ENCODE data around the gene SEL1L3. TPM values are rescaled to one million over a fixed set of nuclear protein-coding genes. Genes with fewer than 3 reads are reported as not detected.

The SEL1L3 gene
- total RNA-seq, 1 experiment from 2014 or later = 48.3 TPM

GRCh38 chr4:25759101-25759500, 103.7 kb downstream of the SEL1L3 start:
- H3K27me3 Mint-ChIP-seq (ENCODE audit: low read depth) = no peaks in the 10 kb centered on the region
- H3K9ac ChIP-seq (ENCODE audit: extremely low read depth, insufficient read length, low read length) = no peak overlapping the region
- no peak overlapping the region for H3K4me3 Mint-ChIP-seq
- H2AK5ac ChIP-seq (ENCODE audit: insufficient read length, low read length) = no peak overlapping the region
- H3K9me3 Mint-ChIP-seq = no peaks in the 10 kb centered on the region
- WGBS (ENCODE audit: extremely low coverage, insufficient read length, low lambda C conversion rate) = no CpG with 5 or more reads among the region's 8 CpGs
- H3K36me3 Mint-ChIP-seq (ENCODE audit: insufficient read depth in 1 of 3, low read depth in 3 of 3) = peaks cover 21 to 72% (median 55%) of the 10 kb centered on the region in 3 experiments
- H3K9me3 ChIP-seq (ENCODE audit: control insufficient read depth, low read depth, low read length) = no peaks in the 10 kb centered on the region
- no peak overlapping the region for H4K8ac ChIP-seq (replicated peaks; ENCODE audit: insufficient read length, low read depth, low read length)
- H2BK20ac ChIP-seq (ENCODE audit: low read depth, low read length, poor library complexity, severe bottlenecking) = no peak overlapping the region
- no peak overlapping the region for H2BK12ac ChIP-seq (ENCODE audit: insufficient read length, low read depth, low read length)
- H3K23me2 ChIP-seq (ENCODE audit: insufficient read length, low read depth, low read length, poor library complexity, severe bottlenecking) = no peaks in the 10 kb centered on the region
- H4K20me1 ChIP-seq (ENCODE audit: control insufficient read depth, insufficient read depth, insufficient read length) = no peaks in the 10 kb centered on the region
- no peak overlapping the region for H3K18ac ChIP-seq (ENCODE audit: insufficient read length, low read depth, low read length)
- no peak overlapping the region for H3K23ac ChIP-seq (ENCODE audit: insufficient read length, low read depth, low read length)
- H3K27me3 ChIP-seq (ENCODE audit: insufficient read depth, low read length) = no peaks in the 10 kb centered on the region
- no peak overlapping the region for H3T11ph ChIP-seq (ENCODE audit: low read length)
- H4K91ac ChIP-seq (ENCODE audit: insufficient read length, low read depth, low read length) = no peak overlapping the region
- no peak overlapping the region for H3K27ac ChIP-seq (ENCODE audit: insufficient read length, low read depth, low read length)
- H2BK5ac ChIP-seq (ENCODE audit: insufficient read length, low read length) = no peak overlapping the region
- no peak overlapping the region for H3K14ac ChIP-seq (ENCODE audit: insufficient read depth, low read length)
- no peak overlapping the region for H3K4me2 ChIP-seq (ENCODE audit: insufficient read depth, insufficient read length, low read length)
- H3K27ac Mint-ChIP-seq = no peak overlapping the region
- H2AFZ ChIP-seq (ENCODE audit: low read length) = no peak overlapping the region
- no peaks in the 10 kb centered on the region for H3K79me2 ChIP-seq (ENCODE audit: insufficient read depth, low read length)
- no peak overlapping the region for H2BK120ac ChIP-seq (ENCODE audit: low read depth, low read length, poor library complexity, severe bottlenecking)
- H3K56ac ChIP-seq (ENCODE audit: insufficient read length, low read depth, low read length) = no peak overlapping the region
- TF ChIP-seq, protein P1, sequence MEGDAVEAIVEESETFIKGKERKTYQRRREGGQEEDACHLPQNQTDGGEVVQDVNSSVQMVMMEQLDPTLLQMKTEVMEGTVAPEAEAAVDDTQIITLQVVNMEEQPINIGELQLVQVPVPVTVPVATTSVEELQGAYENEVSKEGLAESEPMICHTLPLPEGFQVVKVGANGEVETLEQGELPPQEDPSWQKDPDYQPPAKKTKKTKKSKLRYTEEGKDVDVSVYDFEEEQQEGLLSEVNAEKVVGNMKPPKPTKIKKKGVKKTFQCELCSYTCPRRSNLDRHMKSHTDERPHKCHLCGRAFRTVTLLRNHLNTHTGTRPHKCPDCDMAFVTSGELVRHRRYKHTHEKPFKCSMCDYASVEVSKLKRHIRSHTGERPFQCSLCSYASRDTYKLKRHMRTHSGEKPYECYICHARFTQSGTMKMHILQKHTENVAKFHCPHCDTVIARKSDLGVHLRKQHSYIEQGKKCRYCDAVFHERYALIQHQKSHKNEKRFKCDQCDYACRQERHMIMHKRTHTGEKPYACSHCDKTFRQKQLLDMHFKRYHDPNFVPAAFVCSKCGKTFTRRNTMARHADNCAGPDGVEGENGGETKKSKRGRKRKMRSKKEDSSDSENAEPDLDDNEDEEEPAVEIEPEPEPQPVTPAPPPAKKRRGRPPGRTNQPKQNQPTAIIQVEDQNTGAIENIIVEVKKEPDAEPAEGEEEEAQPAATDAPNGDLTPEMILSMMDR (conservative IDR thresholded peaks at IDR 0.05) = no peak
- no peak overlapping the region for H2BK15ac ChIP-seq (ENCODE audit: low read depth, low read length)
- no peak for DNase-seq
- H3K4me1 ChIP-seq (ENCODE audit: insufficient read depth, low read length) = no peaks in the 10 kb centered on the region
- H3K4me1 Mint-ChIP-seq = no peaks in the 10 kb centered on the region
- H3K4ac ChIP-seq (ENCODE audit: low read depth, low read length) = no peak overlapping the region
- H4K5ac ChIP-seq (ENCODE audit: insufficient read length, low read depth, low read length) = no peak overlapping the region
- H3K79me1 ChIP-seq (ENCODE audit: insufficient read depth, low read depth, low read length, poor library complexity, severe bottlenecking) = no peaks in the 10 kb centered on the region

Data from H9 (cell line).